GM19043 (cell line): ENCODE measurements around the gene CNOT6.
"Not testable (repeated sequence)": the region's sequence is repeated elsewhere in the genome, so short reads cannot be mapped to it uniquely, and the experiment has no call there.

Source experiments
- ATAC-seq: cut with Tn5 transposase; IDR thresholded peaks from one replicate; pipeline ENCODE4 v1.9.1; 2021; ENCODE audit warnings: low read depth; ENCODE audit not compliant: unreplicated experiment

The CNOT6 gene

DNA sequence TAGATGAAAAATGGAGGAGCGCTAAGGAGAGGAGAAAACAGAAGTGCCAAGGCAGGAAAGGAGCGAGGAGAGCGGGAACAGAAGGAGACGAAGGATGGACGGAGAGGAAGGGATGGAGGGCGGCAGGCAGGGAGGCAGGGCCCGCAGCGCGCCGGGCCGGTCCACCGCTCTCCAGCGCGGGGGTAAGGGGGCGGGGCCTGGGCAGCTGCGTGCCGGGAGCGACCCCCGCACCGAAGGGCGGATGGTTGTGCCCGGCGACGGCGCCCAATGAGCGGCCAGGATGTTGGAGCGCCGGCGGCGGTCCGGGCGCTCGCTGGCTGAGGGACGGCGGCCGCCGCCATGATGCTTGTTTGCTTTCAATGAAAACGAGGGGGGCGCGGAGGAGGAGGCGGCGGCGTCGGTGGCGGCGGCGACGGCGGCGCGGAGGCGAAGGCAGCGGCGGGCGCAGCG is at the start of gene CNOT6:
CNOT6 (plus strand) TSS at position 320 of the 450 bp plus-strand sequence. CDS start 34,898 bp downstream, outside the sequence.
- peak; percentile 88 for ATAC-seq

DNA sequence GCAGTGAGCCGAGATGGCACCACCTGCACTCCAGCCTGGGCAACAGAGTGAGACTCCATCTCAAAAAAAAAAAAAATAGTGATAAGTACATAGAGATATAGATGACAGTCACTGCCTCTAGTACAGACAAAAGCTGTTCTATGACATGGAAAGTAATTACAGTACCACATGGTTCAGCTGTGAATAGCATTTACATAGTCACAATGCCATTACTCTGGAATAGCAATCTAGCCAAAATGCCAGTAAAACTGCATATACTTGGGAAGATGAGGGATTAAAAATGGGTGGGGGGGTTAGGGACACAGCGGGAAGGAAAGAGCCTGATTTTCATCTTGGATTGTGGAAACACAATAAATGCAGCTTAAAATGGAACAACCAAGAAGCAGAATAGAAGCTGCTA is 39.4 kb upstream of the CNOT6 start:
- ATAC-seq: no peak

- ATAC-seq: no peak
These were observed 38.3 kb upstream of the CNOT6 start for GRCh38 chr5:180455872-180456271.

DNA sequence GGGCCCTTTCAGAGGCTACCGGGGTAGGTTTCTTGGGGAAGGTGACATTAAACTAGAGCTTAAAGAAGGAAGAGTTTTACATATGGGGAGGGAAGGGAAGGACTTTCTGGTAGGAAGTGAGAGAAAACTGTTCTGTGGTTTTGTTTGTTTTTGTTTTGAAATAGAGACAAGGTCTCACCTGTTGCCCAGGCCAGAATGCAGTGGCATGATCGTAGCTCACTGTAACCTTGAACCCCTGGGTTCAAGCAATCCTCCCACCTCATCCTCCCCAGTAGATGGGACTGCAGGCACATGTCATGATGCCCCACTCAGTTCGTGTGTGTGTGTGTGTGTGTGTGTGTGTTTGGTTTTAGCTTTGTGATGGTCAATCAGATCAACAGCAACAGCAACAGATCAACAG is 37.4 kb upstream of the CNOT6 start:
- no peak for ATAC-seq

DNA sequence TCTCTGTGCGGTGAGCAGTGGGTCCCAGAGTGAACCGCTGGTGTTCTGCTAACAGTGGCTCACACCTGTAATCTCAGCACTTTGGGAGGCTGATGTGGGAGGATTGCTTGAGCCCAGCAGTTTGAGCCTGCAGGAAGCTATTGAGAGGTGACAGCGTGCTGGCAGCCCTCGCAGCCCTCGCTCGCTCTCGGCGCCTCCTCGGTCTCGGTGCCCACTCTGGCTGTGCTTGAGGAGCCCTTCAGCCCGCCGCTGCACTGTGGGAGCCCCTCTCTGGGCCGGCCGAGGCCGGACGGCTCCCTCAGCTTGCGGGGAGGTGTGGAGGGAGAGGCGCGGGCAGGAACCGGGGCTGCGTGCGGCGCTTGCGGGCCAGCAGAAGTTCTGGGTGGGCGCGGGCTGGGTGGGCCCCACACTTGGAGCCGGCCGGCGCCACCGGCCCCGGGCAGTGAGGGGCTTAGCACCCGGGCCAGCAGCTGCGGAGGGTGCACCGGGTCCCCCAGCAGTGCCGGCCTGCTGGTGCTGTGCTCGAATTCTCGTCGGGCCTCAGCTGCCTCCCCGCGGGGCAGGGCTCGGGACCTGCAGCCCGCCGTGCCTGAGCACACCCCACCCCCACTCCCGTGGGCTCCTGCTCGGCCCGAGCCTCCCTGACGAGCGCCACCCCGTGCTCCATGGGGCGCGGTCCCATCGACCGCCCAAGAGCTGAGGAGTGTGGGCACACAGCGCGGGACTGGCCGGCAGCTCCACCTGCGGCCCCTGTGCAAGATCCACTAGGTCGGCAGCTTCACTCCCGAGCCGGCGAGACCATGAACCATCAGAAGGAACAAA is 35.1 kb upstream of the CNOT6 start:
- ATAC-seq: not testable (repeated sequence)

DNA sequence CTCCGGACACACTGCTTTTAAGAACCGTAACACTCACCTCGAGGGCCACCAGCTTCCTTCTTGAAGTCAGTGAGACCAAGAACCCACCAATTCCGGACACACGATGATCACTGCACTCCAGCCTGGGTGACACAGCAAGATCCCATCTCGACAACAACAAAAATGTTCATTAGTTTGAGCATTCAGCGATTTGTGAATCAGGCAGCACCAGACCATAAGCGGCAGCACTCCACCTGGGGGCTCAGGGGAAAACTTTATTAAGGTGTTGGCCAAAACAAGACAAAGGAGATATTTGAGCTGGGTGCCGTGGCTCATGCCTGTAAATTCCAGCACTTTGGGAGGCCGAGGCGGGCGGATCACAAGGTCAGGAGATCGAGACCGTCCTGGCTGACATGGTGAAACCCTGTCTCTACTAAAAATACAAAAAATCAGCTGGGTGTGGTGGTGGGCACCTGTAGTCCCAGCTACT is 34.5 kb upstream of the CNOT6 start:
- not testable (repeated sequence) for ATAC-seq

DNA sequence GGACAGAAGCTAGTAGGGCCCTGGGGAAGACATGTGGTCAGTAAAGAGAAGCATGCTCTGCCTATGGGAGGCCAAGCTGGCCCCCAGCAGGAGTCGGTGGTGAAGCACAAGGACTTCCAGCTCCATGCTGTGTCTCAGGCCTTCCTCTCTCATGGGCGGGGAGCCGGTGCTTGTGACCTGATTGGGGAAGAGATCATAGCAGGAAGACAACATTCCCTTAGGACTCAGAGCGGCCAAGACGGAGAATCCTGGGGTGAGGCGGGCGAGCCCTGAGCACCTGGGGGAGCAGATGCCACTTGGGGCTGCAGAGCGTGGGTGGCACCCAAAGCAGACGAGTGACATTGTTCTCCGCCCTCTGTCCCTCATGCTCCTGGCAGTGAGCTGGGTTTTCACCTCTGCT is 33.3 kb upstream of the CNOT6 start:
- ATAC-seq: no peak

GRCh38 chr5:180461303-180461702 is 32.9 kb upstream of the CNOT6 start:
- ATAC-seq: no peak

DNA sequence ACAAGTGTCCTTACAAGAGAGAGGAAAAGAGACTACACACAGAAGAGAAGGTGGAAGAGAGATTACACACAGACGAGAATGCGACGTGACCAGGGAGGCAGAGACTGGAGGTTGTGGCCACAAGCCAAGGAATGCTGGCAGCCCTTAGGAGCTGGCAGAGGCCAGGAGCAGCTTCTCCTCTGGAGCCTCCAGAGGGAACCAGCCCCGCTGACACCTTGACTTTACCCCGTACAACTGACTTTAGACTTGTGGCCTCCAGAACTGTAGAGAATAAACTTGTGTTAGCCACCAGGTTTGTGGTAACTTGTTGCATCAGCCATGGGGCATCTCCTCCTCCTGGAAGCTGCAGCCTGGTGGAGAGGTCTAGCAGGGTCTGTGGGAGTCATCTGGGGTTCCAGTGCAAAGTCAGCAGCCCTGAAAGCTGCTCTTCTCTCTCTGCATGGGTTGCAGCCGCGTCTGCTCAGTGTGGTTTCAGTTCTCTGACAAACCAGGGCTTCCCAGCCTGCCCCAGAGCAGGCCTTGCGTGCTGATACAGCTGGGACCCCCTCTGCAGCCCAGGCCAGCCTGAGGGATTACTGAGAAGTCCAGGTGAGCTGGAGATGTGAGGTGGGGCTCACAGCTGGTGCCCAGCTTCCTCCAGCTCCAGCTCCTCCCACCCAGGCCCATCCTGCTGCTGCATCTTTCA is 30.8 kb upstream of the CNOT6 start:
- ATAC-seq: no peak

DNA sequence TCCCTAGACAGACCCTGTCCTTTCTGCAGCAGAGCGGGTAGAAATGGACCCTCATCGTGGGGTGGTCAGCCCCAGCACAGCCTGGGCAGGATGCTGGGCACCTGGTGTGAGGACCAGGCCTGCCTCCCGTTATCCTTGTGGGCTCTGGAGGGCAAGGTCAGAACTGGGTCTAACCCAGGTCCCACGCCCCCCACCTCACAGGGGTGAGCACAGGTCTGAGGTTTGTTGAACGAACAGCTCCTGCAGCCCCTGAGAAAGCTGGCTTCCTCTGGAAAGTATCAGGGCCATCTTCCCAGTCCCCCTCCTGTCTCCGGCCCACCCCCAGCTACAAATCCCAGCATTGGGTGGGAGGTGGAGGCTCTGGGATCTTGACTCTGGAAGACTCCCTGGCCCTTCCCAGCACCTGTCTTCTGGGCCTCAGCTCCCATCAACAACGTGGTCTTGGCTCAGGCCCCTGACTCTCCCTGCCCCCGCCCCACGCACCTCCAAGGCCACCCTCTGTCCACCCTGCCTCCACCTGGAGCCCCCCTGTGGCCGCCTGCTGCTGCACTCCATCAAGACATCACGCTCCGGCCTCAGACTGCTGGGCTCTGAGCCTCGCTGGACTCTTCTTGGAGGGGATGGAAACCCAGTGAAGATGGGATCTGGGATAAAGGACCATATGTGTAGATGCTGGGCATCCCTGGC is 30.1 kb upstream of the CNOT6 start:
- ATAC-seq: no peak

- no peak for ATAC-seq
These were observed 29.6 kb upstream of the CNOT6 start for GRCh38 chr5:180464603-180464970.

GRCh38 chr5:180465052-180465451 is 29.1 kb upstream of the CNOT6 start:
- not testable (repeated sequence) for ATAC-seq

GRCh38 chr5:180466316-180466715 is 27.9 kb upstream of the CNOT6 start:
- no peak for ATAC-seq

GRCh38 chr5:180467028-180467975 is 26.9 kb upstream of the CNOT6 start:
- ATAC-seq: no peak

GRCh38 chr5:180467989-180468731 is 26.0 kb upstream of the CNOT6 start:
- ATAC-seq: no peak

GRCh38 chr5:180468732-180469585 is 25.2 kb upstream of the CNOT6 start:
- no peak for ATAC-seq

DNA sequence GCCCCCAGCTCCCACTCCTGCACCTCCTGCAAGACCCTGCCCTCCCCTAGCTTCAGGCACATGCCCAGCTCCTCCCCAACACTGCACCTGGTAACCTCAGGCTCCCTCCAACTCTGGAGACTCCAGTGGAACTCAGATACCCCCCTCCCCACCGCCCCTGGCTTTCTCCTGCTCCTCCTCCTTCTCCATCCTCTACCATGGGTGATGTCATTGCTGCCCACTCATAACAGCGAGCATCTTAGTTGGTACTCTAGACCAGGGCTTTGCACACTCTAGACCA is 24.7 kb upstream of the CNOT6 start:
- ATAC-seq: no peak

GRCh38 chr5:180469866-180470265 is 24.3 kb upstream of the CNOT6 start:
- ATAC-seq: no peak

GRCh38 chr5:180470361-180470760 is 23.8 kb upstream of the CNOT6 start:
- ATAC-seq: no peak
